HFFc6 (cell line): Measurements from ENCODE around the gene MNAT1. TPM values are rescaled to one million over a fixed set of nuclear protein-coding genes. Genes with fewer than 3 reads are reported as not detected.

Experiments used
- DNase-seq: peaks from one replicate; pipeline ENCODE4 v3.0.0-alpha.2; 2018
- H3K27ac Mint-ChIP-seq: 2 replicates; pipeline ENCODE4 v1.8.0; 2020; ENCODE audit warnings: mild to moderate bottlenecking, mixed read lengths
- H3K27me3 Mint-ChIP-seq: 2 replicates; pipeline ENCODE4 v1.8.0; 2021; ENCODE audit warnings: mild to moderate bottlenecking, moderate library complexity, mixed read lengths; ENCODE audit not compliant: insufficient read depth
- H3K36me3 Mint-ChIP-seq: 2 replicates; pipeline ENCODE4 v1.8.0; 2021; ENCODE audit warnings: low read depth, mixed read lengths
- H3K4me1 Mint-ChIP-seq: 2 replicates; pipeline ENCODE4 v1.8.0; 2020; ENCODE audit warnings: low read depth, mixed read lengths
- H3K4me3 Mint-ChIP-seq: 2 replicates; pipeline ENCODE4 v1.8.0; 2020; ENCODE audit warnings: mild to moderate bottlenecking, moderate library complexity, mixed read lengths
- H3K9me3 Mint-ChIP-seq: 2 replicates; pipeline ENCODE4 v1.8.0; 2020; ENCODE audit warnings: mild to moderate bottlenecking, mixed read lengths
- total RNA-seq, 6 experiments: library from RNA; stranded (reverse); fragmentation: NEBNext Ultra II Directional; extraction: Animal tissue kit (Norgen Biotek cat#: 25700); gene quantifications; 2 replicates in 1 of 6; 3 replicates in 5 of 6; pipeline ENCODE4 v1.2.3, GENCODE V29; 2021
- TF ChIP-seq, protein P1 (sequence below): fragments of 200-600 bp; sonication (generic); IDR thresholded peaks from 2 replicates; pipeline ENCODE4 v1.5.0; 2021; ENCODE audit warnings: antibody characterized with exemption, mild to moderate bottlenecking

Gene MNAT1
- total RNA-seq, 6 experiments from 2014 or later, result 55.8 to 69.4 (median 58.7) TPM

DNA sequence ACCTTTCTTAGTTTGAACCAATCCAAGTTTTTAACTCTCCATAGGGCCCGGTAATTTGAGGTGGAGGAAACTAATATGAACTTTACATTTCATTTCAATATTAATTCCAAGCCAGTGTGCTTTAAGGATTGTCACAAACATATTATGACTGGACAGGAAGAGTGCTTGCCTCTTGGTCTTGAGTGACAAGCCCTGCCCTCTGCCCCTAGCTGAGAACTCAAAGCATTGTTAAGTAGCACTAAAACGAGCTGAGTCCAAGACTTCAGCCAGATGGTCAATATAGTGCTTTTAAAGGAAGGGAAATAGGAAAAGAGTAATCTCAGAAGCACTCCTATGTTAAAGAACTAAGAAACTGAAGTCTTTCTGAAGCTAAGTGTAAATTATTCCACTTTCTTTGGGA is 229.2 kb downstream of the MNAT1 start:
- TF ChIP-seq, protein P1, sequence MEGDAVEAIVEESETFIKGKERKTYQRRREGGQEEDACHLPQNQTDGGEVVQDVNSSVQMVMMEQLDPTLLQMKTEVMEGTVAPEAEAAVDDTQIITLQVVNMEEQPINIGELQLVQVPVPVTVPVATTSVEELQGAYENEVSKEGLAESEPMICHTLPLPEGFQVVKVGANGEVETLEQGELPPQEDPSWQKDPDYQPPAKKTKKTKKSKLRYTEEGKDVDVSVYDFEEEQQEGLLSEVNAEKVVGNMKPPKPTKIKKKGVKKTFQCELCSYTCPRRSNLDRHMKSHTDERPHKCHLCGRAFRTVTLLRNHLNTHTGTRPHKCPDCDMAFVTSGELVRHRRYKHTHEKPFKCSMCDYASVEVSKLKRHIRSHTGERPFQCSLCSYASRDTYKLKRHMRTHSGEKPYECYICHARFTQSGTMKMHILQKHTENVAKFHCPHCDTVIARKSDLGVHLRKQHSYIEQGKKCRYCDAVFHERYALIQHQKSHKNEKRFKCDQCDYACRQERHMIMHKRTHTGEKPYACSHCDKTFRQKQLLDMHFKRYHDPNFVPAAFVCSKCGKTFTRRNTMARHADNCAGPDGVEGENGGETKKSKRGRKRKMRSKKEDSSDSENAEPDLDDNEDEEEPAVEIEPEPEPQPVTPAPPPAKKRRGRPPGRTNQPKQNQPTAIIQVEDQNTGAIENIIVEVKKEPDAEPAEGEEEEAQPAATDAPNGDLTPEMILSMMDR, result no peak
- peaks cover 18% of the 10 kb centered on the region for H3K36me3 Mint-ChIP-seq
- H3K4me3 Mint-ChIP-seq, result no peak overlapping the region
- H3K4me1 Mint-ChIP-seq, result peaks cover 14% of the 10 kb centered on the region
- no peak for DNase-seq
- H3K27me3 Mint-ChIP-seq, result no peaks in the 10 kb centered on the region
- H3K27ac Mint-ChIP-seq, result peak overlapping the region; percentile 52; the same call in 1 of the 2 replicates
- H3K9me3 Mint-ChIP-seq, result peaks cover 10% of the 10 kb centered on the region

DNA sequence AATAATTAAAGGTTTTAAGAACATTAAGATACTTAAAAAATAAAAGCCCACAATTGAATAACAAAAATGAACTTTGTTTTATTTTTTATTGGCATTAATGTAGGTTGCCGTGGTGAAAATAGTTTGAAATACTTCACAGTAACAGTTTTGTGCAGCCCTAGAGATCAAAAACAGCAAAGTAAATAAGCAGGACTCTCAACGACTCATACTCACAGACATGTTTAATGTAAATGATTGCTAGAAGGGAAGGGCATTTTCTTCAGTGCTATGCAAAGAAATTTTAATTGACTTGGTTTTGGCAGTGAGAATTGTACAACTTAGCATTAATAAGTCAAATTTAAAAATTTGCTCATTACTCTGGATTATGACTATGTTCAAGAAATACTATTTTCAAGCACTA is 230.3 kb downstream of the MNAT1 start:
- H3K27me3 Mint-ChIP-seq, result no peaks in the 10 kb centered on the region
- H3K4me1 Mint-ChIP-seq, result peaks cover 14% of the 10 kb centered on the region
- H3K27ac Mint-ChIP-seq, result peak overlapping the region; percentile 74; the same call in 1 of the 2 replicates
- H3K36me3 Mint-ChIP-seq, result peaks cover 10% of the 10 kb centered on the region
- H3K9me3 Mint-ChIP-seq, result no peaks in the 10 kb centered on the region
- no peak for DNase-seq
- TF ChIP-seq, protein P1, result no peak
- no peak overlapping the region for H3K4me3 Mint-ChIP-seq

- Mint-ChIP-seq H3K4me3 (no peak overlapping the region), H3K27ac (peak overlapping the region; percentile 74), H3K9me3 (no peaks in the 10 kb centered on the region), H3K27me3 (no peaks in the 10 kb centered on the region), H3K36me3 (peaks cover 7% of the 10 kb centered on the region), H3K4me1 (peaks cover 14% of the 10 kb centered on the region)
- TF ChIP-seq, protein P1, result no peak
- DNase-seq, result peak; percentile 57
These were observed 230.8 kb downstream of the MNAT1 start for GRCh38 chr14:60965402-60965801.

DNA sequence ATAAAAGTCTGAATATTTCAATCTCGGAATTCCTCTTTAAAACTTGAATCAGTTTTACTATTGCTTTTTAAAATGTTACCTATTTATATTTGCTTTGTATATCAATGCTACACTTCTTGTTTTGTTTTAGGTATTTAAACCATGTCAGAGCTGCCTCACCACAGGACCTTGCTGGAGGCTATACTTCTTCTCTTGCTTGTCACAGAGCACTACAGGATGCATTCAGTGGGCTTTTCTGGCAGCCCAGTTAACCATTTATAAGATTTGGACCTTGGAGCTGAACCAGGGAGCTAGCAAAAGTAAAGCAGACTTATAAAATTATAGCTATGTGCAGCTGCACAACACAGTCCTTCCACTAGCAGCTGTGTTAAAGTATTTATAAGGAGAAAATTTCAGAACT is 233.5 kb downstream of the MNAT1 start:
- Mint-ChIP-seq H3K4me3 (no peak overlapping the region), H3K27ac (no peak overlapping the region), H3K27me3 (no peaks in the 10 kb centered on the region), H3K9me3 (no peaks in the 10 kb centered on the region), H3K4me1 (peaks cover 14% of the 10 kb centered on the region), H3K36me3 (peaks cover 10% of the 10 kb centered on the region; the same call in 1 of the 2 replicates)
- no peak for DNase-seq
- TF ChIP-seq, protein P1, result no peak

DNA sequence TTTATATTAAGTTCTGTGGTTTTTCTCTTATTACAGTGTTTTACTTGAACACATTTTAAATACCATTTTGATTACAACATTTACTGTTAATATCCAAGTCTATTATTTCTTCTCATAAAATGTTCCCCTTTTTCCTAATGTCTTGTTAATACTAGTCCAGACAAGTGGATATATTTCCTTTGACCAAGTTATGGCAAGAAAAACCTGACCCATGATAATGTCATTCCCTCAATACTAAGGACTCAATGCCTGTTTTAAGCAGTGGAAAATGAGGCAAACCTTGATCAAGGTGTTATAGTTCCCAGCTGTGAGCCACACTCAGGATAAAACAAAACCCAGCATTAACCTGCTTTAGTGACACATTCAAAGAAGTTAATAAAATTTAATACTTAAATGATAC is 234.1 kb downstream of the MNAT1 start:
- H3K27ac Mint-ChIP-seq, result no peak overlapping the region
- no peaks in the 10 kb centered on the region for H3K9me3 Mint-ChIP-seq
- no peak for DNase-seq
- H3K4me1 Mint-ChIP-seq, result peaks cover 14% of the 10 kb centered on the region
- H3K36me3 Mint-ChIP-seq, result peaks cover 13% of the 10 kb centered on the region; the same call in 1 of the 2 replicates
- H3K27me3 Mint-ChIP-seq, result no peaks in the 10 kb centered on the region
- H3K4me3 Mint-ChIP-seq, result no peak overlapping the region
- TF ChIP-seq, protein P1, result no peak

DNA sequence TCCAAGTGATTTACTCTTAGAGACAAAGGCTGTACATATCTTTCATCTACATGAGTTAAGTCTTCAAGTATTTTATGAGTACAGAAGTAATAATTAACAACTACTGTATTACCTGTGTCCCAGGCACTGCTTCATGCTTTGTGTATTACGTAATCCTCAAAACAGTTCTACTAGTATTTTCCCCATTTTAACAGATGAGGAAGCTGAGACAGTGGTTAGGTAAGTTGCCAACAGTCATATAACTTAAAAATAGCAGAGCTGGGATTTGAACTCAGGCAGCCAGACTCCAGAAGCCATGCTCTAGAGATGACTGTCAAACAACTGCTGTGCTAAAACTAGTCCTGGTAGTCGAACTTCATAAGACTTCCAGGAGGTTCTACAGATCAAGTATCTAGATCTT is 235.6 kb downstream of the MNAT1 start:
- TF ChIP-seq, protein P1, result no peak
- Mint-ChIP-seq H3K27ac (no peak overlapping the region), H3K36me3 (peaks cover 17% of the 10 kb centered on the region; the same call in 1 of the 2 replicates), H3K4me3 (no peak overlapping the region), H3K27me3 (no peaks in the 10 kb centered on the region), H3K4me1 (peaks cover 11% of the 10 kb centered on the region), H3K9me3 (no peaks in the 10 kb centered on the region)
- DNase-seq, result no peak
